HEK293 (cell line): ENCODE data around the gene KCNMB1.

Source experiments
- CTCF ChIA-PET: fragments of 350-600 bp; formaldehyde crosslinking; extraction: SDS; loops from one replicate; lab custom pipeline; 2021; ENCODE audit warnings: antibody characterized with exemption; lab: Yijun Ruan, JAX
- POLR2A ChIA-PET: fragments of 300-600 bp; formaldehyde crosslinking; extraction: SDS; loops from one replicate; lab custom pipeline; 2020; ENCODE audit warnings: antibody characterized with exemption, inconsistent platforms; lab: Yijun Ruan, JAX
- H3K27ac ChIP-seq: fragments of 200-500 bp; sonication (Bioruptor generic); 2 replicates; pipeline ENCODE4 v1.5.1; 2014; ENCODE audit warnings: low read depth, low read length, control low read depth, inconsistent platforms; ENCODE audit errors: extremely low read depth
- H3K36me3 ChIP-seq, 2 experiments: fragments of 200-500 bp in 1 of 2; sonication (Bioruptor generic) in 1 of 2; 1 replicate in 1 of 2; 2 replicates in 1 of 2; pipeline ENCODE4 v1.5.1; 2014 to 2017; ENCODE audit warnings: inconsistent platforms in 2 of 2, low read length in 2 of 2; ENCODE audit not compliant: control insufficient read depth in 2 of 2, insufficient read depth in 1 of 2
- H3K4me1 ChIP-seq: fragments of 200-500 bp; sonication (Bioruptor generic); 2 replicates; pipeline ENCODE4 v1.5.1; 2014; ENCODE audit warnings: mild to moderate bottlenecking, low read length, inconsistent platforms; ENCODE audit not compliant: control insufficient read depth, insufficient read depth
- H3K4me3 ChIP-seq: 2 replicates; pipeline ENCODE4 v1.5.1; 2011; ENCODE audit warnings: low read depth, mild to moderate bottlenecking, control low read depth, low read length, moderate library complexity
- H3K9me3 ChIP-seq: fragments of 200-500 bp; sonication (Bioruptor generic); 2 replicates; pipeline ENCODE4 v1.5.1; 2014; ENCODE audit warnings: low read depth, low read length, inconsistent platforms; ENCODE audit not compliant: control insufficient read depth, insufficient read depth
- TCF7L2 ChIP-seq: IDR thresholded peaks from 2 replicates; pipeline ENCODE4 v1.6.1; 2011; ENCODE audit warnings: low read depth, mild to moderate bottlenecking, inconsistent platforms, low read length, moderate library complexity, borderline replicate concordance
- TSHZ1 ChIP-seq: fragments of 450-650 bp; formaldehyde crosslinking; IDR thresholded peaks from 2 replicates; pipeline ENCODE4 v1.5.1; 2016; ENCODE audit warnings: missing biosample characterization, missing genetic modification characterization, borderline replicate concordance
- ZNF138 ChIP-seq: fragments of 450-650 bp; formaldehyde crosslinking; IDR thresholded peaks from 2 replicates; pipeline ENCODE4 v1.5.1; 2016; ENCODE audit warnings: missing biosample characterization, missing genetic modification characterization, borderline replicate concordance
- ZNF16 ChIP-seq: fragments of 450-650 bp; formaldehyde crosslinking; IDR thresholded peaks from 2 replicates; pipeline ENCODE4 v1.5.1; 2016; ENCODE audit warnings: low read depth, missing biosample characterization, missing genetic modification characterization
- ZNF280C ChIP-seq: fragments of 450-650 bp; formaldehyde crosslinking; IDR thresholded peaks from 2 replicates; pipeline ENCODE4 v1.5.1; 2016; ENCODE audit warnings: missing biosample characterization, missing genetic modification characterization
- ZNF292 ChIP-seq: fragments of 450-650 bp; formaldehyde crosslinking; IDR thresholded peaks from 2 replicates; pipeline ENCODE4 v1.5.1; 2016; ENCODE audit warnings: low read depth, missing biosample characterization, missing genetic modification characterization, borderline replicate concordance
- ZNF350 ChIP-seq: fragments of 450-650 bp; formaldehyde crosslinking; IDR thresholded peaks from 2 replicates; pipeline ENCODE4 v1.5.0; 2017; ENCODE audit warnings: missing biosample characterization, mild to moderate bottlenecking, missing genetic modification characterization
- ZNF362 ChIP-seq: fragments of 450-650 bp; formaldehyde crosslinking; IDR thresholded peaks from 2 replicates; pipeline ENCODE4 v1.5.1; 2016; ENCODE audit warnings: missing biosample characterization, missing genetic modification characterization
- ZNF391 ChIP-seq: fragments of 450-650 bp; formaldehyde crosslinking; IDR thresholded peaks from 2 replicates; pipeline ENCODE4 v1.5.1; 2016; ENCODE audit warnings: low read depth, missing biosample characterization, missing genetic modification characterization, borderline replicate concordance
- ZNF416 ChIP-seq: fragments of 450-650 bp; formaldehyde crosslinking; IDR thresholded peaks from 2 replicates; pipeline ENCODE4 v1.5.1; 2016; ENCODE audit warnings: missing biosample characterization, missing genetic modification characterization
- ZNF423 ChIP-seq: fragments of 450-650 bp; formaldehyde crosslinking; IDR thresholded peaks from 2 replicates; pipeline ENCODE4 v1.5.1; 2016; ENCODE audit warnings: missing biosample characterization, missing genetic modification characterization
- ZNF488 ChIP-seq: fragments of 450-650 bp; formaldehyde crosslinking; IDR thresholded peaks from 2 replicates; pipeline ENCODE4 v1.5.1; 2016; ENCODE audit warnings: missing biosample characterization, missing genetic modification characterization
- ZNF530 ChIP-seq: fragments of 450-650 bp; formaldehyde crosslinking; IDR thresholded peaks from 2 replicates; pipeline ENCODE4 v1.5.1; 2016; ENCODE audit warnings: low read depth, missing biosample characterization, missing genetic modification characterization
- ZNF544 ChIP-seq: fragments of 450-650 bp; formaldehyde crosslinking; IDR thresholded peaks from 2 replicates; pipeline ENCODE4 v1.5.0; 2017; ENCODE audit warnings: missing biosample characterization, missing genetic modification characterization
- ZNF548 ChIP-seq: fragments of 450-650 bp; formaldehyde crosslinking; IDR thresholded peaks from 2 replicates; pipeline ENCODE4 v1.5.1; 2016; ENCODE audit warnings: missing biosample characterization, missing genetic modification characterization
- ZNF585B ChIP-seq: fragments of 450-650 bp; formaldehyde crosslinking; IDR thresholded peaks from 2 replicates; pipeline ENCODE4 v1.5.1; 2016; ENCODE audit warnings: missing biosample characterization, missing genetic modification characterization
- ZNF610 ChIP-seq: fragments of 450-650 bp; formaldehyde crosslinking; IDR thresholded peaks from 2 replicates; pipeline ENCODE4 v1.5.1; 2016; ENCODE audit warnings: missing biosample characterization, missing genetic modification characterization, borderline replicate concordance
- ZNF654 ChIP-seq: fragments of 450-650 bp; formaldehyde crosslinking; IDR thresholded peaks from 2 replicates; pipeline ENCODE4 v1.5.1; 2016; ENCODE audit warnings: low read depth, missing biosample characterization, missing genetic modification characterization
- ZNF670 ChIP-seq: fragments of 450-650 bp; formaldehyde crosslinking; IDR thresholded peaks from 2 replicates; pipeline ENCODE4 v1.5.1; 2016; ENCODE audit warnings: missing biosample characterization, missing genetic modification characterization, low read depth
- ZNF677 ChIP-seq: fragments of 450-650 bp; IDR thresholded peaks from 2 replicates; pipeline ENCODE4 v1.5.0; 2018; ENCODE audit warnings: missing biosample characterization, mild to moderate bottlenecking, missing genetic modification characterization, moderate library complexity
- ZNF707 ChIP-seq: fragments of 450-650 bp; formaldehyde crosslinking; IDR thresholded peaks from 2 replicates; pipeline ENCODE4 v1.5.1; 2016; ENCODE audit warnings: missing biosample characterization, missing genetic modification characterization
- ZNF777 ChIP-seq: fragments of 450-650 bp; formaldehyde crosslinking; IDR thresholded peaks from 2 replicates; pipeline ENCODE4 v1.5.1; 2017; ENCODE audit warnings: missing biosample characterization, missing genetic modification characterization, borderline replicate concordance
- ZNF785 ChIP-seq: fragments of 450-650 bp; formaldehyde crosslinking; IDR thresholded peaks from 2 replicates; pipeline ENCODE4 v1.5.1; 2016; ENCODE audit warnings: missing biosample characterization, missing genetic modification characterization
- ZSCAN23 ChIP-seq: fragments of 450-650 bp; formaldehyde crosslinking; IDR thresholded peaks from 2 replicates; pipeline ENCODE4 v1.5.1; 2016; ENCODE audit warnings: missing biosample characterization, missing genetic modification characterization

The KCNMB1 gene

GRCh38 chr5:170361616-170362015, 27.6 kb downstream of the KCNMB1 start (continued):
- TF ChIP-seq ZNF416 (tag by site-specific recombination) (no peak), ZNF350 (tag by site-specific recombination) (no peak), ZNF670 (tag by site-specific recombination) (no peak), ZNF785 (no peak), ZNF707 (tag by site-specific recombination) (no peak)

- H3K9me3 ChIP-seq = no peaks in the 10 kb centered on the region
- H3K36me3 ChIP-seq = no peaks in the 10 kb centered on the region
- ChIA-PET POLR2A (no interaction called here), CTCF (no interaction called here)
- no peak overlapping the region for H3K4me3 ChIP-seq
- TF ChIP-seq TSHZ1 (tag by site-specific recombination) = no peak
- no peak for TF ChIP-seq ZNF488 (tag by site-specific recombination)
- TF ChIP-seq ZNF138 (tag by site-specific recombination) = no peak
- TF ChIP-seq ZNF391 (tag by site-specific recombination) = no peak
- TF ChIP-seq ZNF677 (tag by site-specific recombination) = no peak
- TF ChIP-seq ZNF610 (tag by site-specific recombination) = no peak
- TF ChIP-seq ZNF362 (tag by site-specific recombination) = no peak
- TF ChIP-seq ZNF544 (tag by site-specific recombination) = no peak
- no peak for TF ChIP-seq ZNF585B (tag by site-specific recombination)
- TF ChIP-seq ZNF423 = no peak
- no peak for TF ChIP-seq ZSCAN23 (tag by site-specific recombination)
- TF ChIP-seq ZNF654 = no peak
- TF ChIP-seq ZNF777 = no peak
- no peak for TF ChIP-seq ZNF530
- TF ChIP-seq ZNF280C = no peak
- TF ChIP-seq TCF7L2 = no peak
- TF ChIP-seq ZNF548 (tag by site-specific recombination) = no peak
- no peak for TF ChIP-seq ZNF16
- TF ChIP-seq ZNF292 (tag by site-specific recombination) = no peak
- TF ChIP-seq ZNF670 (tag by site-specific recombination) = no peak
- no peak overlapping the region for H3K27ac ChIP-seq
- H3K4me1 ChIP-seq = no peaks in the 10 kb centered on the region
Observed at GRCh38 chr5:170361116-170361515, 28.1 kb downstream of the KCNMB1 start.
